Progenitor cell of endocrine pancreas (in vitro differentiated cells): ENCODE measurements around the gene MVK. TPM values are rescaled to one million over a fixed set of nuclear protein-coding genes. Genes with fewer than 3 reads are reported as not detected.

Source experiments
- DNase-seq: peaks from one replicate; pipeline ENCODE4 v3.0.0; 2021; ENCODE audit warnings: low spot score; ENCODE audit not compliant: unreplicated experiment
- H3K27ac Mint-ChIP-seq: 2 replicates; pipeline ENCODE4 v1.8.0; 2021; ENCODE audit warnings: mild to moderate bottlenecking, moderate library complexity, mixed read lengths
- H3K27me3 Mint-ChIP-seq: 2 replicates; pipeline ENCODE4 v1.8.0; 2021; ENCODE audit warnings: mixed read lengths
- H3K36me3 Mint-ChIP-seq: 2 replicates; pipeline ENCODE4 v1.8.0; 2022; ENCODE audit warnings: mixed read lengths; ENCODE audit not compliant: insufficient read depth
- H3K4me1 Mint-ChIP-seq: 2 replicates; pipeline ENCODE4 v1.8.0; 2021; ENCODE audit warnings: low read depth, mixed read lengths
- H3K4me3 Mint-ChIP-seq: 2 replicates; pipeline ENCODE4 v1.8.0; 2021; ENCODE audit warnings: low read depth, mild to moderate bottlenecking, moderate library complexity, mixed read lengths
- H3K9me3 Mint-ChIP-seq: 2 replicates; pipeline ENCODE4 v1.8.0; 2021; ENCODE audit warnings: low read depth, mixed read lengths
- total RNA-seq: library from RNA; stranded (reverse); gene quantifications from 2 replicates; pipeline ENCODE4 v1.2.1, GENCODE V29; 2021
- TF ChIP-seq, protein P1 (sequence below): fragments of 200-600 bp; sonication (generic); IDR thresholded peaks from one replicate; pipeline ENCODE4 v1.5.0; 2021; ENCODE audit warnings: antibody characterized with exemption, mild to moderate bottlenecking; ENCODE audit not compliant: unreplicated experiment

The MVK gene
- total RNA-seq, 1 donor from 2014 or later = 33.3 TPM

DNA sequence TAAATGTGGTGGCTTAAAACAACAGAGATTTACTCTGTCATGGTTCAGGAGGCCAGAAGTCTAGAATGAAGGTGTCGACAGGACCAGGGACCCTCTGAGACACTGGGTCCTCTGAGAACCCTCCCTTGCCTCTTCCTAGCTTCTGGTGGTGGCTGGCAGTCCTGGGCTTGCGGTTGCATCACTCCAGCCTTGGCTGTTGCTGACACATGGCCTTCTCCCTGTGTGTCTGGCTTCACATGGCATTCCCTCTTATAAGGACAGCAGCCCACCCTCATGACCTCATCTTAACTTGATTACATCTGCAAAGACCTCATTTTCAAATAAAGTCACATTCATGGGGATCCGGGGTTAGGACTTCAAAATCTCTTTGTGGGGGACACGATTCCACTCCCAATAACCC lies 36.9 kb downstream of the MVK start:
- H3K4me1 Mint-ChIP-seq = peaks cover 21% of the 10 kb centered on the region
- no peak overlapping the region for H3K4me3 Mint-ChIP-seq
- no peak for DNase-seq
- no peaks in the 10 kb centered on the region for H3K36me3 Mint-ChIP-seq
- H3K27me3 Mint-ChIP-seq = peaks cover 28% of the 10 kb centered on the region
- H3K9me3 Mint-ChIP-seq = no peaks in the 10 kb centered on the region
- H3K27ac Mint-ChIP-seq = no peak overlapping the region
- TF ChIP-seq, protein P1, sequence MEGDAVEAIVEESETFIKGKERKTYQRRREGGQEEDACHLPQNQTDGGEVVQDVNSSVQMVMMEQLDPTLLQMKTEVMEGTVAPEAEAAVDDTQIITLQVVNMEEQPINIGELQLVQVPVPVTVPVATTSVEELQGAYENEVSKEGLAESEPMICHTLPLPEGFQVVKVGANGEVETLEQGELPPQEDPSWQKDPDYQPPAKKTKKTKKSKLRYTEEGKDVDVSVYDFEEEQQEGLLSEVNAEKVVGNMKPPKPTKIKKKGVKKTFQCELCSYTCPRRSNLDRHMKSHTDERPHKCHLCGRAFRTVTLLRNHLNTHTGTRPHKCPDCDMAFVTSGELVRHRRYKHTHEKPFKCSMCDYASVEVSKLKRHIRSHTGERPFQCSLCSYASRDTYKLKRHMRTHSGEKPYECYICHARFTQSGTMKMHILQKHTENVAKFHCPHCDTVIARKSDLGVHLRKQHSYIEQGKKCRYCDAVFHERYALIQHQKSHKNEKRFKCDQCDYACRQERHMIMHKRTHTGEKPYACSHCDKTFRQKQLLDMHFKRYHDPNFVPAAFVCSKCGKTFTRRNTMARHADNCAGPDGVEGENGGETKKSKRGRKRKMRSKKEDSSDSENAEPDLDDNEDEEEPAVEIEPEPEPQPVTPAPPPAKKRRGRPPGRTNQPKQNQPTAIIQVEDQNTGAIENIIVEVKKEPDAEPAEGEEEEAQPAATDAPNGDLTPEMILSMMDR = no peak

DNA sequence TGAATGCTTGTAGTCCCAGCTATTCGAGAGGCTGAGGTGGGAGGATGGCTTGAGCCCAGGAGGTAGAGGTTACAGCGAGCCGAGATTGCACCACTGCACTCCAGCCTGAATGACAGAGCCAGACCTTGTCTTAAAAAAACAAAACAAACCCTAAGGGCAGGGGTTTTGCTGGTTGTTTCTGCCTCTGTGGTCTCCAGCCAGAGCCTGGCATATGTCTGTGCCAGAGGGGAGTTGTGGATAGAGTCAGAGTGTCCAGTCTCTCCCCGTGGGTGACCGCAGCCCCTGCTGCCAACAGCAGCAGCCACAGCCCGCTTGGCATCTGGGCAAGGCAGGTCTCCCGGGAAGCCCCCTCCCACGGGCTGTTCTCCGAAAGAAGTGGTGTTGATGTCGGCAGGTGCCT lies 37.6 kb downstream of the MVK start:
- Mint-ChIP-seq H3K36me3 (no peaks in the 10 kb centered on the region), H3K27me3 (peaks cover 33% of the 10 kb centered on the region), H3K4me3 (no peak overlapping the region), H3K9me3 (no peaks in the 10 kb centered on the region), H3K27ac (no peak overlapping the region), H3K4me1 (peaks cover 25% of the 10 kb centered on the region)
- no peak for DNase-seq
- TF ChIP-seq, protein P1 = no peak

DNA sequence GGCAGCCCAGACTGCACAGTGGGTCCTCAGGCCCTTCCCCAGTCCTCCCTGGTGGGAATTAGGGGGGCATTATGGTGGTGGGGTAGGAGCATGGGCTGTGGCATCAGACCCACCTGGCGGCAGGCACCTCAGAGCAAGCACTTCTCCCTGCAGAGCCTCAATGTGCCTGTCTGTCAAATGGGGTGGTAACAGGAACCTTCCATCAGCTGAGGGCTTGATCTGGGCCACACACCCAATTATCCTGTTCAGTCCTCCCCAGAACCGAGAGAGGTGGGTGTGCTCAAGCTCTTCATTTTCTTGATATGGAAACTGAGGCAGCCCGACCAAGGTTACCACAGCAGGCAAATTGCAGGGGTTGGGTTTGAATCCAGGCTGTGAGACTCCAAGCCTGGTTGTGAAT lies 38.4 kb downstream of the MVK start:
- no peaks in the 10 kb centered on the region for H3K9me3 Mint-ChIP-seq
- H3K4me1 Mint-ChIP-seq = peaks cover 23% of the 10 kb centered on the region
- no peak overlapping the region for H3K27ac Mint-ChIP-seq
- H3K4me3 Mint-ChIP-seq = no peak overlapping the region
- H3K27me3 Mint-ChIP-seq = peaks cover 40% of the 10 kb centered on the region
- TF ChIP-seq, protein P1 = no peak
- H3K36me3 Mint-ChIP-seq = no peaks in the 10 kb centered on the region
- DNase-seq = no peak

DNA sequence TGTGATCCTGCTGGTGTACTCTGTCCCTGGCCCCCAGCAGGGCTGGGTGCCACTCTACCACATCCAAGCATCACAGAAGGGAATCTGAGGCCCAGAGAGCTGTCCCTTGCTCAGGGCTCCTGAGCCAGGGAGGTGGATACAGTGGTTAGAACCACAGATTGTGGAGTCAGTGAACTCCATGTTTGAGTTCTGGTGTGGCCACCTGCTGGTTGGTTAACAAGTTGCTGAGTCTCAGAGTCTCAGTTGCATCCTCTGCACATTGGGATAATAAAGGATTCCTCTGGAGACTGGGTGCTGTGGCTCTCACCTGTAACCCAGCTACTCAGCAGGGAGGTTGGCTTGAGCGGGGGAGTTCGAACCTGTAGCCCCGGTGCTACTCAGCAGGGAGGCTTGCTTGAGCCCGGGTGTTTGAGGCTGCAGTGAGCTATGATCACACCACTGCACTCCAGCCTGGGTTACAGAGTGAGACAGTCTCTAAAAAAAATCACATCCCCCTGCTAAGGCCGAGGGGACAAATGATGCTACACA lies 39.4 kb downstream of the MVK start:
- Mint-ChIP-seq H3K9me3 (no peaks in the 10 kb centered on the region), H3K4me3 (no peak overlapping the region), H3K36me3 (no peaks in the 10 kb centered on the region), H3K27ac (no peak overlapping the region), H3K4me1 (peaks cover 23% of the 10 kb centered on the region), H3K27me3 (peaks cover 45% of the 10 kb centered on the region)
- no peak for DNase-seq
- TF ChIP-seq, protein P1 = peak; percentile 40

DNA sequence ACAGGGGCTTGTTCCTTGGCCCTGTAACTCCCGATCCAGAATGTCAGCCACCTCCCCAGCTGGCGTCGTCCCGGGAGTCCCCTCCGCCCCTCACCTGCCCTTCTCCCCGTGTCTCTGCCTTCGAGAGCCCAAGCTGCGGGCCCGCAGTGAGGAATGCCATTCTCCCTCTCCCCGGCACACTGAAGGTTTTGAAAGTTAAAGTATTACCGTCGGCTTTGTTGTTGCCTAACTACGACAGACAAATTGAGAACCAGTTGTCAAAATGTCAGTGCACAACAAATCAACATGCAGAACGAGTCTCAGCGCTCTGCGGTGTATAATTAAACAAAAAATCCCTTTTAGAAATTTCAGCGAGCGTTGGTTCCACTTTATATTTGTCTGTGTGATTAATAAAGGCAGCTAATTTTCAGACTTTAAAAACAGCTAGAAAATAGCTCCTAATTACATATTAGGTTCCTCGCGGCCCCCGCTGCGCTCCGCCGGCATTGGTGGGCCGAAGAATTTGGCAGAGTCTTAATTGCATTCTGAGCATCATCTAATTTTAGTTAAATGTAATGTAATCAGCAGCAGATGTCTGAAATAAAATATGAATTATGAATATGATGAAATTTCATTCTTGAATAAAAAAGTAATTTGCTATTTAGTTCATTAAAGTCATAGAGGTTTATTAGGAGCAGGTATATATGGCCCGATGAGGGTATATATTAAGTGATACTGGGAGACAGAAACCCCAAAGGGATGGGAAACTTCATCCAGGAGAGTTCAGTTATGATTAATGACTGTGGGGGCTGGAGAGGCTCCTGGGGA lies 40.3 kb downstream of the MVK start:
- Mint-ChIP-seq H3K36me3 (no peaks in the 10 kb centered on the region), H3K9me3 (no peaks in the 10 kb centered on the region), H3K27ac (no peak overlapping the region), H3K27me3 (peaks cover 39% of the 10 kb centered on the region), H3K4me3 (no peak overlapping the region), H3K4me1 (peaks cover 23% of the 10 kb centered on the region)
- TF ChIP-seq, protein P1 = no peak
- DNase-seq = no peak
